Lower leg skin (tissue), 4 donors: ENCODE results near the gene BPIFB1. TPM values are rescaled to one million over a fixed set of nuclear protein-coding genes. Genes with fewer than 3 reads are reported as not detected.

Experiments
- DNase-seq, 2 donors: peaks; one replicate each; pipeline ENCODE4 v3.0.0-alpha.2; 2019; ENCODE audit warnings: low spot score in 2 of 2
- H3K4me3 ChIP-seq: fragments of 200-600 bp; sonication (generic); 2 replicates; pipeline ENCODE4 v1.5.1; 2017; ENCODE audit warnings: mild to moderate bottlenecking, low read depth; ENCODE audit not compliant: poor library complexity, severe bottlenecking
- CTCF ChIP-seq, 3 donors: fragments of 450-650 bp; IDR thresholded peaks; one replicate each; pipeline ENCODE4 v1.5.1; 2016; ENCODE audit warnings: antibody characterized with exemption in 3 of 3, mild to moderate bottlenecking in 3 of 3, moderate library complexity in 2 of 3
- POLR2A ChIP-seq, 2 donors: fragments of 450-650 bp; IDR thresholded peaks; one replicate each; pipeline ENCODE4 v1.6.1; 2016 to 2017; ENCODE audit warnings: antibody characterized with exemption in 2 of 2, mild to moderate bottlenecking in 1 of 2, moderate library complexity in 1 of 2
- WGBS, 2 donors: methylation state at CpG; one replicate each; pipeline ENCODE4 v1.1.5; 2018; 5-methylcytosine and 5-hydroxymethylcytosine counted together
- intact Hi-C: fragments of 100-400 bp; cut with DNase I; formaldehyde crosslinking; loops from one replicate; pipeline ENCODE4 v1.15.0; 2023; ENCODE audit warnings: low total_unique reads
- total RNA-seq, 4 donors: library from RNA; depleted of rRNA; stranded (reverse); fragments of >200 nt; gene quantifications; one replicate each; pipeline ENCODE4 v1.1.0, GENCODE V29; 2016

BPIFB1 gene
- total RNA-seq, 4 donors from 2014 or later = not detected

GRCh38 chr20:33339515-33340058, 56.6 kb downstream of the BPIFB1 start:
- 74 to 91% methylated on average over 8 of the region's 8 CpGs for WGBS, 2 donors
- intact Hi-C loops = no loop called here
- DNase-seq = no peak
- TF ChIP-seq CTCF (IDR thresholded peaks at IDR 0.05) (no peak), POLR2A (IDR thresholded peaks at IDR 0.05) (no peak)
- no peak overlapping the region for H3K4me3 ChIP-seq

GRCh38 chr20:33343521-33343920, 60.5 kb downstream of the BPIFB1 start:
- DNase-seq = no peak
- WGBS, 2 donors = 94 to 95% methylated on average over 4 of the region's 4 CpGs
- intact Hi-C loops = no loop called here
- no peak for TF ChIP-seq POLR2A (IDR thresholded peaks at IDR 0.05)
- no peak for TF ChIP-seq CTCF (IDR thresholded peaks at IDR 0.05)
- H3K4me3 ChIP-seq = no peak overlapping the region

GRCh38 chr20:33345342-33345741, 62.3 kb downstream of the BPIFB1 start:
- 59 to 72% methylated on average over 9 of the region's 9 CpGs for WGBS, 2 donors
- intact Hi-C loops = no loop called here
- H3K4me3 ChIP-seq = no peak overlapping the region
- DNase-seq = no peak
- TF ChIP-seq CTCF (IDR thresholded peaks at IDR 0.05) (no peak), POLR2A (IDR thresholded peaks at IDR 0.05) (no peak)

- H3K4me3 ChIP-seq = no peak overlapping the region
- no peak for DNase-seq
- WGBS, 2 donors = 83 to 87% methylated on average over 9 to 11 of the region's 11 CpGs
- TF ChIP-seq CTCF (IDR thresholded peaks at IDR 0.05) (no peak), POLR2A (IDR thresholded peaks at IDR 0.05) (no peak)
- intact Hi-C loops = no loop called here
Measured at GRCh38 chr20:33348136-33348937, 65.3 kb downstream of the BPIFB1 start.

- H3K4me3 ChIP-seq = no peak overlapping the region
- no peak for DNase-seq
- 92 to 100% methylated on average over 2 to 8 of the region's 8 CpGs for WGBS, 2 donors
- TF ChIP-seq POLR2A (IDR thresholded peaks at IDR 0.05) = no peak
- TF ChIP-seq CTCF (IDR thresholded peaks at IDR 0.05) = no peak
- intact Hi-C loops = no loop called here
Measured at GRCh38 chr20:33349493-33349892, 66.5 kb downstream of the BPIFB1 start.
